ENCODE measurements around the gene TBCK. TPM values are rescaled to one million over a fixed set of nuclear protein-coding genes. Genes with fewer than 3 reads are reported as not detected.

Gene TBCK
- total and polyA plus RNA-seq, 4 donors: 4.9 to 25.5 (median 15.8) TPM

- WGBS: 88% methylated on average over 3 of the region's 3 CpGs
- Histone ChIP-seq H3K9me3 (ENCODE audit: control insufficient read depth in 4 of 4, low read length in 3 of 4) (no peaks in the 10 kb centered on the region), H3K4me3 (ENCODE audit: low read depth in 1 of 3, low read length in 3 of 3) (no peak overlapping the region), H3K36me3 (ENCODE audit: control insufficient read depth in 4 of 4, insufficient read depth in 3 of 4, low read depth in 1 of 4, low read length in 3 of 4) (peaks cover 0 to 2% (median 0%) of the 10 kb centered on the region in 4 donors), H3K9ac (ENCODE audit: low read depth in 1 of 2, low read length in 2 of 2) (no peak overlapping the region), H3K27me3 (ENCODE audit: control insufficient read depth in 4 of 4, insufficient read depth in 4 of 4, low read length in 3 of 4) (no peaks in the 10 kb centered on the region), H3K27ac (ENCODE audit: low read depth in 1 of 2, low read length in 2 of 2) (no peak overlapping the region), H3K4me1 (ENCODE audit: control insufficient read depth in 4 of 4, insufficient read depth in 4 of 4, low read length in 3 of 4) (peaks cover 0 to 13% (median 0%) of the 10 kb centered on the region in 4 donors)
- DNase-seq (ENCODE audit: low spot score): no peak
- no peak for TF ChIP-seq JUND (IDR thresholded peaks at IDR 0.05)
- TF ChIP-seq ZBTB33 (IDR thresholded peaks at IDR 0.05): no peak
- no peak for TF ChIP-seq NR2F2 (IDR thresholded peaks at IDR 0.05)
- TF ChIP-seq RAD21 (IDR thresholded peaks at IDR 0.05): no peak
- no peak for TF ChIP-seq REST (IDR thresholded peaks at IDR 0.05)
- no peak for TF ChIP-seq CTCF (IDR thresholded peaks at IDR 0.05; ENCODE audit: low read depth, low read length, missing input control)
- no peak for TF ChIP-seq GABPA (IDR thresholded peaks at IDR 0.05 in 1 of 2, conservative IDR thresholded peaks at IDR 0.05 in 1 of 2)
- no peak for TF ChIP-seq ATF3 (IDR thresholded peaks at IDR 0.05)
- no peak for TF ChIP-seq TAF1 (conservative IDR thresholded peaks at IDR 0.05)
- TF ChIP-seq EGR1 (IDR thresholded peaks at IDR 0.05; ENCODE audit: low read depth in 2 of 2): no peak
- no peak for TF ChIP-seq YY1 (IDR thresholded peaks at IDR 0.05)
- TF ChIP-seq HNF4A (conservative IDR thresholded peaks at IDR 0.05): no peak
- no peak for TF ChIP-seq HNF4G (IDR thresholded peaks at IDR 0.05)
Measured at GRCh38 chr4:106284227-106284626, 31.8 kb downstream of the TBCK start.

- Histone ChIP-seq H3K9ac (ENCODE audit: low read depth in 1 of 2, low read length in 2 of 2) (no peak overlapping the region), H3K27me3 (ENCODE audit: control insufficient read depth in 4 of 4, insufficient read depth in 4 of 4, low read length in 3 of 4) (no peaks in the 10 kb centered on the region), H3K4me3 (ENCODE audit: low read depth in 1 of 3, low read length in 3 of 3) (no peak overlapping the region), H3K4me1 (ENCODE audit: control insufficient read depth in 4 of 4, insufficient read depth in 4 of 4, low read length in 3 of 4) (no peaks in the 10 kb centered on the region), H3K9me3 (ENCODE audit: control insufficient read depth in 4 of 4, low read length in 3 of 4) (no peaks in the 10 kb centered on the region), H3K36me3 (ENCODE audit: control insufficient read depth in 4 of 4, insufficient read depth in 3 of 4, low read depth in 1 of 4, low read length in 3 of 4) (peaks cover 0 to 1% (median 0%) of the 10 kb centered on the region in 4 donors), H3K27ac (ENCODE audit: low read depth in 1 of 2, low read length in 2 of 2) (no peak overlapping the region)
- 77% methylated on average over 1 of the region's 1 CpG for WGBS
- no peak for DNase-seq (ENCODE audit: low spot score)
- no peak for TF ChIP-seq RAD21 (IDR thresholded peaks at IDR 0.05)
- no peak for TF ChIP-seq ZBTB33 (IDR thresholded peaks at IDR 0.05)
- TF ChIP-seq HNF4G (IDR thresholded peaks at IDR 0.05): no peak
- TF ChIP-seq RXRA (IDR thresholded peaks at IDR 0.05): no peak
- no peak for TF ChIP-seq SP1 (IDR thresholded peaks at IDR 0.05)
- no peak for TF ChIP-seq YY1 (IDR thresholded peaks at IDR 0.05)
- no peak for TF ChIP-seq CTCF (IDR thresholded peaks at IDR 0.05; ENCODE audit: low read depth, low read length, missing input control)
- no peak for TF ChIP-seq GABPA (IDR thresholded peaks at IDR 0.05 in 1 of 2, conservative IDR thresholded peaks at IDR 0.05 in 1 of 2)
- TF ChIP-seq MAX (IDR thresholded peaks at IDR 0.05): no peak
- TF ChIP-seq NR2F2 (IDR thresholded peaks at IDR 0.05): no peak
- TF ChIP-seq TAF1 (conservative IDR thresholded peaks at IDR 0.05): no peak
- no peak for TF ChIP-seq ATF3 (IDR thresholded peaks at IDR 0.05)
- no peak for TF ChIP-seq FOXA2 (IDR thresholded peaks at IDR 0.05)
- TF ChIP-seq FOXA1 (IDR thresholded peaks at IDR 0.05): no peak
- no peak for TF ChIP-seq HNF4A (conservative IDR thresholded peaks at IDR 0.05)
Measured at GRCh38 chr4:106277140-106277675, 38.8 kb downstream of the TBCK start.

Measured in liver (tissue), 9 donors.